CD4-positive, alpha-beta T cell treated with Interleukin-12 subunit alpha and Interleukin-12 subunit beta, for 1 hour (primary cell): ENCODE data around the gene PRIMPOL.
"Not testable (repeated sequence)": the region's sequence is repeated elsewhere in the genome, so short reads cannot be mapped to it uniquely, and the experiment has no call there.

Source experiments
- DNase-seq: peaks from one replicate; pipeline ENCODE4 v3.0.0-alpha.2; 2020

Gene PRIMPOL

DNA sequence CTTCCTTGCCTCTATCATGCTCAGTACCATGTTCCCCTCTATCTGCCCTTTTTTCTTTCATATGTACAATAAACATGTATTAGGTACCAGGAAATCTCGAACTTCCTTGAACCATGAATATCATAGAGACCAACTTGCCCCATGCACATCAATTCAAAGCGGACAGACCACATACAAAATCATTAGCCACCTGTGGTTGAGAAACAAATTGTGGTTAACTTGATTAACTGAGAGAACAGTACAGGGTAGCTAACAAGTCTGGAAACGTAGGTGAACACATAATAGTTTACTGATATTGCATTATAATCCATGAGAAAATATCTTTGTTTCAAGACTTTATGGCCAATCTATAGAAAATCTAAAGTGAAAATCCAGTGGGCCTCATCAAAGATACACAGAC is 8.5 kb upstream of the PRIMPOL start:
- no peak for DNase-seq

DNA sequence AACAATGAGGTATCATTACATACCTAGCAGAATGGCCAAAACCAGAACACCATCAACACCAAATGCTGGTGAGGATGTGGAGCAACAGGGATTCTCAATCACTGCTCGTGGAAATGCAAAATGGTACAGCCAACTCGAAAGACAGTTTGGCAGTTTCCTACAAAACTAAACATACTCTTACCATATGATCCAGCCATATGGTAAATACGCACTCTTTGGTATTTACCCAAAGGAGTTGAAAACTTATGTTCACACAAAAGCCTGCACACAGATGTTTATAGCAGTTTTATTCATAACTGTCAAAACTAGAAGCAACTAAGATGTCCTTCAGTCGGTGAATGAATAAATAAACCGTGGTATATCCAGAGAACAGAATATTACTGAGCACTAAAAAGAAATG is 8.1 kb upstream of the PRIMPOL start:
- no peak for DNase-seq

DNA sequence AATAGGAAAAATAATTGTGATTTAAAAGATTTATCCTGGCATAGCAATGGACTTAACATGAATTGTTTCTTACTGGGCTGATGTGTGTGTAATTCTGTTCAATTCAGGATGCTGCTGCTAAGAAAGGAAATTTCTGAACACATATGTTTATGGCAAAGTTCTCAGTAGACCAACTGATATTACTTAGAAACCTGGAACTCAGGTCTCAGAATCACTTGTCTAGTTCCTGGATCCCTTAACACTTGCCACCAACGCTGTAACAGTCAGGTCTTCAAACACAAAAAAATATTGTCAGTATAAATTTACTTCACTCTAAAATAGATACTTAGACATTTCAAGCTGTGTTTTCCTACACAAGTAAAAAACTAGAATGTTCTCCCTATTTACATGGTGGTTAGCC is 5.8 kb upstream of the PRIMPOL start:
- DNase-seq = no peak

DNA sequence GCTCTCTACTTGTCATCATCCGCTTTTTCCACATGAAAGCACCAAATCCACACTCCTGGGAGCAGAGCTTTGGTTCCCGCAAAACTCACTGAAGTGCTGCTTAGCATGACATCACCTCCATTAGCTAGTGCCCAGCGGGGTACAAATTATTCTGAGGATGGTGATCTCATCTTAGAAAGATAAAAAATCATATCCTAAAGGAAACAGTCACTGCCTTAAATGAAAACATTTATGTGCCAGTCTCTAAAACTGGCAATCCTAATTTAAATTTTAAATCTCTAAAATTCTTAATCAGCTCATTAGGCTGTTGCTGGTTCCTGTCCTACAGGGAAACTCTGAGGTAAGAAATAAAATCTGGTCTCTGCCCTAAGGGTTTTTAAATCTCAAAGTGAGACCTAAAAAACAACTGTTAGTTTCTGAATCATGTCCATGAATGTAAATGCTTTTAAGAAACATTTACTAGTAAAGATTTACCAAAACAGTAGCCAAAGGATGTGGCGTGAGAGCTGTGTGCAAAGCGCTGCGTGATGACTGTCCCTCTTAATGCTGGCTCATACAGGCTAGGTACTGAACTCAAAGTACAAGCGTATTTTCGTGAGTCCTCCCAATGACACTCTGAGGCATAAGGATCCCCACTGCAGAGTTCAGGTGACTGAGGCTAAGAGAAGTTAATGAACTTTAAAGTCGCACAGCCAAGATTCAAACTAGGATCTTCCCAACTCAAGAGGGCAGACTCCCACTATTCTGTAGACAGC is 4.8 kb upstream of the PRIMPOL start:
- no peak for DNase-seq

DNA sequence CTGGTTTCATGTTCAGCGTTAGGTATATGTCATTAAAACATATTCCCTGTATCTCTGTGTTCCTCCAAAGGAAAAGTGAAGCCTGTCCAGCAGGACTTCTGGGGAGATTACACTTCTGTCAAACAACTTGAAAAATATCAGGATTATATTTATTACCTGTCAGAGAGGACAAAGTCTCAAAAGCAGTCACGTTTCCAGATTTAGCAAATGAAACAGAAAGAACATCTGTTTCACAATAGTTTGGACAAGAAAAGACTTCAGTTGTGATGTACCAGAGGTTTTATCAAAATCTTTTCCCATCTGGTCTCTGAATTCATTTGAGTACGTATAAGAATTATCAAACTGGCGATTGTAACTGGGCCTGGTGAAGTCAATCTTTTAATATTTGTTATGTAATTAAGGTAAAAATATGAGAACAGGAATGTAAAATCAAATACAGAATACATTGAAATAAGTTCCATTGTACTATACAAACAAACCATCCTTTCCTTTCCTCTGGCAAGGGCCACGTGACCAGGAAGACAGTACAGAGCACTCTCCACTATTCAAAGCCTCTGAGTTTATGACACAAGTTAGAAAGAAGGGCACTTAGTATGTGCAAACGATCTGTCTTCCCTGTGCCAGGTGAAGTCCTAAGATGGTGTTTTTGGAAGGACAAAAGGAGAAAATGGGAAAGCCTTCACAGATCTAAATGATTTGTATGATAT is 3.5 kb upstream of the PRIMPOL start:
- no peak for DNase-seq

DNA sequence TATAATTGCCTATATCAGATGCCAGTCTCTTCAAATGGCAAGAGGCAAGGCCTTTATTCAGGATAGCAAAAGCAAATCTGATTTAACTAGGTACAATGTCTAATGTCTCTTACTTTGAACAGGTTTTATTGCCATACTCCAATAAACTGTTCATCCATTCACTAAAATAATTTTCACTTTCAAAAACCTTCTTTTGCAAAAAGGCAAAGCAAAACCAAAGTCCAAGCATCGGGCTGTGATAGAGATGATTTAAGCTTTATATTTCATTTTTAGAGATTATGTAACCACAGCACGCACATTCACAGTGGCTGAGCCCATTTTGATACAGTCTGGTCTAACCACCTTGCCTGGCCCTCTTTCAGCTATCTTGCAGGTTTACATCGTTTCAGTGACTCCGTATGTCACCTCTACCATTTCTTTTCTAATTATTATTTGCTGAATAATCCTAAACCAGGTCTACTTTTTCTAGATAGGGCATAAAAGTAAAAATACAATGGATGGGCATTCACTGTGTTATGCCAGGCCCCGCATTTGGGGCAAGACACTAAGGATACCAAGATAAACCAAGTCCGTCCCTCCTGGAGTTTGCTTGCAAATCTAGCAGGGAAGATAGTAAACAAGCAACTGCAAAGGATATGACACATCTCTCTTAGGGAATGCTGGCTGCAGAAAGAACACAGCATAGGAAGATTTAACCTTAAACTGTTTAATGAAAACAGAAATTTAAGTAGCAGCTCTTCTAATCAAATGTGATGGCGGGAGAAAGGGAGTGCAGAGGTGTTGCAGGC is 2.1 kb upstream of the PRIMPOL start:
- DNase-seq = no peak

DNA sequence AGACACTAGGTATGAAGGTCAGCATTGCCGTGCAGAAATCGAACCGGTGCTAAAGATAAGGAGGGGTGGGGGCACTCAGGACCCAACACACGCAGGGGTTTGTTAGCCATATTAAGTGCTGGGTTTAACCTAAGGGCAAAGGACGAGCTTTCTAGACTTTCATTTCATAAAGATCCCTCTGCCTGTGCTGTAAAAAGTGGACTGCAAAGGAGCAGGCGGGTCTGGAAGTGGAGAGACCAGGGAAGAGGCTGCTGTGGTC is 1.6 kb upstream of the PRIMPOL start:
- DNase-seq = no peak

DNA sequence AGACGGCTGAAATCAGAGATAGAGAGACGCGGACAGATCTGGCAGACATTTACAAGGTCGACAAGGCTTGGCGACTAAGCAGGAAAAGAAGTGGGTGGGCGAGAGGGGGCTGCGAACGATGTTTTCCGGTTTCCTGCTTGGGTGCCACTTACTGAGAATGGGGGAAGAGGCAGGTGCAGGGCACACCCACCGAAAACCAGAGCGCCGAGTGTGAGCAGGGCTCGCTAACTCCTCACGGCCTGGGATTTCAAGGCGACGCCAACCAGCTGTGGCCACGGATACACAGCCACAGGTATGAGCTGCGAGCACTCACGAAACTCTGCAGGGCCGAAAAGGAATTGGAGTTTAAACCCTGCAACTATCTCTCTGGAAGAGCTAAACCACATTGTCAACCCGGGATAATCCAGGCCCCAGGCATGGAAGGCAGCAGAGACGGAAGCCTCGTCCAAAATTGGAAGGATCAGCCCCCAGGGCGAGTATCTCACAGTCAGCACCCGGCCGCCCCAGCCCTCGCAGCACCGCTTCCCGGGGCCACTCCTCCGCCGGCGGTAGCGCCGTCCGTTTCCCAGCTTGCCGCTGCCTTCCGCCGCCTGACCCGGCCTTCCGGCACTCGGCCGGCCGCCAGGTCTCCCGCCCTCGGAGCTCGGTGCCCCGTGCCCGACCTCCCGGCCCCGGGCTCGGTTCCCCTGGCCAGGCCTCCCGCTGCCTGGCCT is 1.1 kb upstream of the PRIMPOL start:
- DNase-seq = peak; percentile 42

DNA sequence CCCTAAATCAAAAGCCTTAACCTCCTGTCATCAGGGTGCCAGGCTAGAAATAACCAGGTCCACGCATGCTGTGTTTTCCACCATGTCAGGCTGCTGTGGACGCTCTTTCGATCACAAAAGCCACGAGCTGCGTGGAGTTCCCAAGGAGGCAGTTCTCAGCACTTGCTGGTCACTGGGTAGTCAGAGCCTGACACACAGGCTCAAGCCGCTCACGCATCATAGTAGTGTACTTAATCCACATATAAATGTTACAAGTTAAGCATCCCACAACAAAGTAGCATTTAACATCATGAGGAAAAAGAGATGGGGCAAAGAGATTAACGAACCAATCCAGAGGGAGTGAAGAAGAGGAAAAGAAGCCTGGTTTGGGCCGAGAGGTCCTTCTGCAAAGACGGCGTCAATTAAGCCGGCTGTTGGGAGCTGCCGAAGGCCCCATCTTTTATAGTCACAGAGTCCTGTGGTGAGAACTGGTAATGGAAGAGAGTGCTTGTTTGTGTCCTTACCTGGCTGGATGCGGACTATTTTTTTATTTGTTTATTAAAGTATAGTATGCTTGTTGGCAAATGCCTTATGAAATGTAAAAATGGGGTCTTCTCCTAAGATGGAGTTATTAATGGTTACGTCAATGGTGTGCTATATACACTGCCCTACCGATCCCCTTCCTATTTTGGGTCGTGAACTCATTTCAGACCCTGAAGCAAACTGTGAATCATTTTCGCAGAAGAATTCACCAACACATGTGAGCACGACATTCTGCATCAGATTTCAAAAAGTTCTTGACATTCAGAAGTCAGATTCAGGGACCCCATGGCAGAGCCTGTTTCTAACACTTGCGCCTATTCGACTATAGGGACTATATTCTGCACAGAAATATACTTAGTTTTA is 675 bp downstream of the PRIMPOL start:
- no peak for DNase-seq

DNA sequence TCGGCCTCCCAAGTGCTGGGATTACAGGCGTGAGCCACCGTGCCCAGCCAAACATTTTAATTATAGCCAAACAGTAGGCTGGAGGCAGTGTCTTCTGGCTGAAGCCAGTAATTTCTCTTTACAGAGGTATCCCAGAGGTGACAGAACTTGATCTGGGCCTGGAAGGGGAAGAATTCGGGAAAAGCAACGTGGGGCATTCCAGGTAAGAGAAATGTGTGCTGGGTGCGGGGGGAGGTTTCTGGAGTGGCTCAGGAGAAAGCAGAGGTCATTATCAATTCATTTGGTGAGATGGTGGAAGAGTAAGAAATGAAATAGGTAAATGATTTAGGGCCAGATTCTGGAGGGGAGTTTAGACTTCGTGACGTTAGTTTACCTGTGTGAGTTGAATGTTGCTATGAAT is 2.4 kb downstream of the PRIMPOL start:
- no peak for DNase-seq

DNA sequence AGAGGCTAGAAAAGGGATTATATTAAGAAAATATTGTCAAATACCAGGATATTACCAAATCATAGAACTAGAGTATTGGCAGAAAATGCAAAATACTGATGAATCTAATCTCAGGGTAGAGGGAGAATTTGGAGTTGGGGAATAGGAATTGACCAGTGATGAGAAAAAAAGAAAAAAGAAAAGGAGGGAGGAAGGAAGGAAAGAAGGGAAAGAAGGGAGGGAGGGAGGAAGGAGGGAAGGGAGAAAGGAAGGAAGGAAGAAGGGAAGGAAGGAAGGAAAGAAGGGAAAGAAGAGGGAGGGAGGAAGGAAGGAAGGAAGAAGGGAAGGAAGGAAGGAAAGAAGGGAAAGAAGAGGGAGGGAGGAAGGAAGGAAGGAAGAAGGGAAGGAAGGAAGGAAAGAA is 3.1 kb downstream of the PRIMPOL start:
- DNase-seq = not testable (repeated sequence)

DNA sequence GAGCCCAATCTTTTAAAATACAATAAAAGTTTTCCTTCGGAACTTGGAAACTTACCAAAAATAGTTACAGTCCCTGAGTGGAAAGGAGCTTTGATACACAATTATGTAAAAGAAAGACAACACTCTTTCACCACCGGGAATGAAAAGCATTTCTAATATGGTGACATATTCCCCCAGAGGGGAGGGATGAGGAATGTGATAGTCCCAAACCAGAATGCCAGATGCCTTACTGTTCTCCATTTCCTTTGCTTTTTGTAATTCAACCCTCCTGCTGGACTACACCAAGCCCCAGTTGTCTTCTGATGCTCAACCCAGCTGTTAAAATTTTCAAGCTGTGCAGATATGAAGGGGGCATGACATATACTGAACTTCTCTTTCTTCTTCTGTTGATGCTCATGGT is 4.1 kb downstream of the PRIMPOL start:
- DNase-seq = no peak

DNA sequence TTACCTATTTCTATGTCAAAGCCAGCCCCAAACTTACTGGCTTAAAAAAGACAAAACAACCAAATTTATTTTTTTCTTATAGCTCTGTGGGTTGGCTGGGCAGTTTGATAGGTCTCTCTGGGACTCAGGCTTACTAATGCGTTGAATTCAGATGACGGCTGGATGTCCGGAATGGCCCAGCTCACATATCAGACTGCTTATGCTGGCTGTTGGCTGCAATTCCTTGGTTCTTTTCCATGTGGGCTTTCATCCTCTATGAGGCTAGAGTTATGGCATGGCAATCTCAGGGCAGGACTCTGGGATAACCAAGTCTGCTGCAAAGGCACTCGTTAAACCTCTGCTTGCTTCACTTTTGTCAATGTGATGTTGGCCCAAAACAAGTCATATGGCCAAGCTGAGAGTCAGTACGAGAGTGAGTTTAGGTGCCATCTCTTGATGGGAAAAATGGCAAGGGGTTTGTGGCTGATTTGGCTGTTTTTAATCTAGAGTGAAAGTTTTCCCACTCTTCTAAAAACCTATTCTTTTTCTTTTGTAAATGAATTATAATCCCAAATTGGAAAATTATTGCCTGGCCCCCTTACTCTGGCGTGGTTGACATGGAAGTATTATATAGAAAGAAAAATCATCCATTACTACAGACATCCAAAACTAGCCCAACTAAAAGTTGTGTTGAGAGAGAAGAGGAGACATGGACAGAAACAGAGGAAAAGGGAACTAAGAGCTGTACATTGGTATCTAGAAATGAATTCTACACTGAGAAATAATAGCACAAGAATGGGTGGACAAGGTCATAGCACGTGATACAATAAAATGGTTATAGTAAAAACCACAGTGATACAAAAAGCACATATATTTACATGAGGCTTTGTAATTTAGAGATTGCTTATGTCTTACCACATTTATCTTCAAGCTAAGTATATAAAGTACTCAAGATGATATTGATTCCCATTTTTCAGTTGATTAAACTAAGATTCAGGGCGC is 6.6 kb downstream of the PRIMPOL start:
- no peak for DNase-seq

DNA sequence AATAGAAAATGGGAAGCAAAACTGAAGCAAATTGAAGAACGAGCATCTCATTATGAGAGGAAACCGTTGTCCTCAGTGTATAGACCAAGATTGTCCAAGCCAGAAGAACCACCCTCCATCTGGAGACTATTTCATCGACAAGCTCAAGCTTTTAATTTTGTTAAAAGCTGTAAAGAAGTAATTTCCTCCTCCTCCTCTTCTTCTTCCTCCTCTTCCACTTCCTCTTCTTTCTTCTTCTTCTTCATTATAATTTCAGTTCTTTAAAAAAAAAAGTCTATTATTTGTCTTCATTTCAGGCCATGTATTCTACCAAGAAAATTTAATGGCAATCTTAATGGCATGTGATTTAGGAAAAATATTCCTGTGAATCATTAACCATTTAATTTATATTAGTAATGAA is 7.6 kb downstream of the PRIMPOL start:
- DNase-seq = no peak

DNA sequence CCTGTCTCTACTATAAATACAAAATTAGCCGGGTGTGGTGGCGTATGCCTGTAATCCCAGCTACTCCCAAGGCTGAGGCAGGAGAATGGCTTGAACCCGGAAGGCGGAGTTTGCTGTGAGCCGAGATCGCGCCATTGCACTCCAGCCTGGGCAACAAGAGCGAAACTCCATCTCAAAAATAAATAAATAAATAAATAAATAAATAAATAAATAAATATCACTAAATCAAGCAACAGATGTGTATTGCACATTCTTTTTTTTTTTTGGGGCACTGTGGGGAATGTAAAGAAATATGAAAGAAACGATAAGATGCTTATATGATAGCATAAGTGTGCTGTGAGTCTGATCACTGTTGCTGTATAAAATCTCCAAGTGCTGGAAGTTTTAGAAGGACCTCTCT is 8.3 kb downstream of the PRIMPOL start:
- DNase-seq = not testable (repeated sequence)

DNA sequence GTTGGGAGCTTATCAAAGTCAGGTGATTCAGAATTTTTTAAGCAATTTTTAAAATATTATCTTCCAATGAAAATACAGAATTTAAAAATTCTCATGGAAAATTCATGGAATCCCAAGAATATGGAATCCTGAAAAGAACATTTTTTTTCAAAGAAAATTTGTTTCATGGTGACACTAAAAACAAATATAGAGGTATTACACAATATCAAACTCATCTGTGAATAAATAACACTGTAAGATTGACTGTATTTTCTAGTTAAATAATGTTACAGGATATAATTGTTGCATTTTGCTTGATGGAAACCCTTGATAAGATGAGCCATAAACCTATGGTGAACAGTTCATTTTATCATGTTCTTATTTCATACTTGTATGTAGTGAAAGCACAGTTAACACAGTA is 11.4 kb downstream of the PRIMPOL start:
- DNase-seq = no peak

DNA sequence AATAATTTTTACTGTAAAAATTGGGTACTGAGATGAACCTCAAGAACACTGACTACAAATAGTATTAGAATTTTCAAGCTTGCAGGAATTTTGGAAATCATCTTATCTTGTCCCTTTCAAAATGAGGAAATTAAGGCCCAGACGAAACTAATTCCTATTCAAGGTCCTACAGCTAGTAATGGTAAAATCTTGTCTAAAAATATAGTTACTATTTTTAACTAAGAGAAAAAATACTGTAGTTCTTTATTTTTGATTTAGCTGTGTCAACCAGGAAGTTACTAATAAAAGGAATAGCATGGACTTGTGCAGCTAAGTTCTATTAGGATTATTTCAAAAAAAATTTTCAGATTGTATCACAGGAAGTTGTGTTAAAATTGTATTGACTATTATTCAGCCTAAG is 12.7 kb downstream of the PRIMPOL start:
- no peak for DNase-seq

DNA sequence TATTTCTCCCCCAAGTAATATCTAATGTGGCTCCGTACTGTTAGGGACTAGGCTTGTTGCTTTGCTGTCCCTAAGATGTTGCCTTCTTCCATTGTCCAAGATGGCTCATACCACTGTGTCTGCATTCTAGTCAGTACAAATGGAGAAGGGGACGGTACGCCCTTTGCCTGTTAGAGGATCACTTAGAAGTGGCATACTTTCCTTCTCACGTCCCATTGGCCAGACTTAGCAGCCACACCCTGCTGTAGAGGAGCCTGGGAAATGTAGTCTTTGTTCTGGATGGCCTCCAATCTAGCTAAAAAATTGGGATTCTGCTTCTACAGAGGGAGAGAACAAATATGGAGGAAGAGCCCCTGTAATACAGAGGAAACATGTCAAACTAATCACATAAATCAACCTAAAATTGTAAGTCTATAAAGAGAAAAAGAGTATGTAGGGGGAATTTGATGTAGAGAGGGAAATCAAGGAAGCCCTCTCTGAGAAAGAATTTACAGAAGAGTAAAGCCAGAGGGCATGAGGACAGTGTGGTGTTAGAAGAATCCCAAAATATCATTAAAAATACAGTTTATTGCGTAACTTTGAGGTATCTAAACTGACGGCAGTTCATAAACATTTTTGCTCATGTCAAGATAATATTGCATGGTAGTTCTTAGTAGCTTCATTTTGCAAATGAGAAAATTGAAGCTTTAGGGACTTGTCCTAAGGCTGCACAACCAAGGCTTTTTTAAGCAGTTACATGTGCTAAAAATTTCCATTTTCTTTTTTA is 15.1 kb downstream of the PRIMPOL start:
- no peak for DNase-seq

DNA sequence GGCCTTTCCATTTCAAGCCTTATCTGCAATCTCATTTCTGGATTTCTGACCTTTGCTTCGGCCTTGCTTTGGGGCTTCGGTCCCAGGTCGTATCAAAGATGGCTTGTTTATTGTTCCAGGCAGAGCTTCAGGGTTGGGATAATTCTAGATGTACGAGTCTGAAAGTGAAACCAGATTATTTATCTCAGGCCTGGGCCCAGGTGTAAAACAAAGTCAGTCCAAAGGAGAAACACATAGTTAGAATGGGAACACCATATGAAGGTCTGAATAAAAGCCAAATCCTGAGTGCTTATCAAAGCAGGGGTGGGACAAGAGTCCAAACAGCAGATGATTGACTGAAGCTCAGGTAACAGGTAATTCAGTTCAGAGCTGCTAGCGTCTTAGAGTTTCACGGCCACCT is 17.1 kb downstream of the PRIMPOL start:
- DNase-seq = no peak

DNA sequence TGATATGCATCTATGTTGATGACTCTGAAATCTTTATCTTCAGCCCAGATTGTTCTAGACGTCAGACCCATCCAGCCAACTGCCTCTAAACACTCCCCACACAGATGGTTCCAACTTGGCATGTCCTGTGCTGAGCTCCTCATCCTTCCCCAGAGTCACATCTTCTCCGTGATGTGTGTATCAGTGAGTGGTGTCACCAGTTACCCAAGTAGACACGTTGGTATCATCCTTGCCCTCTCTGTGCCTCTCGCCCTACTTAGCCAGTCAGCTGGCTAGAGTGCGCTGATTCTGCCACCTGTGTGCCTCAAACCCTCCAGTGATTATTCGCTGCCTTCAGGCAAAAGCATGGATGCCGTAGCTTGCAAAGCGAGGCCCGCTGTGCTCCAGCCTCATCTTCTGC is 18.6 kb downstream of the PRIMPOL start:
- no peak for DNase-seq
